A673 (cell line): Measurements from ENCODE around the gene SDC1. TPM values are rescaled to one million over a fixed set of nuclear protein-coding genes. Genes with fewer than 3 reads are reported as not detected.

Source experiments
- BruUV-seq: library from RNA; stranded (reverse); fragments of 400-500 nt; replicated peaks from 2 replicates; lab custom pipeline; 2021; lab: Mats Ljungman, UMichigan
- CTCF ChIA-PET: fragments of 300-600 bp; sonication (Branson Sonifier 250); formaldehyde crosslinking; loops from one replicate; lab custom pipeline; 2022; ENCODE audit warnings: antibody characterized with exemption; lab: Charles Lee
- POLR2A ChIA-PET: fragments of 300-600 bp; sonication (Branson Sonifier 250); formaldehyde crosslinking; loops from one replicate; lab custom pipeline; 2022; ENCODE audit warnings: antibody characterized with exemption; ENCODE audit not compliant: low non-redundant PET; lab: Charles Lee
- DNase-seq: peaks from one replicate; pipeline ENCODE4 v3.0.0-alpha.2; 2015; ENCODE audit warnings: low spot score
- H3K27ac ChIP-seq: fragments of 200-600 bp; sonication (generic); 2 replicates; pipeline ENCODE4 v1.5.1; 2016; ENCODE audit warnings: mixed run types, low read depth, mild to moderate bottlenecking, mixed read lengths, antibody characterized with exemption, low read length; ENCODE audit not compliant: poor library complexity, severe bottlenecking
- H3K27me3 ChIP-seq: fragments of 200-600 bp; sonication (generic); replicated peaks from 2 replicates; pipeline ENCODE4 v1.6.1; 2017; ENCODE audit warnings: mixed run types, low read depth, mild to moderate bottlenecking, mixed read lengths, antibody characterized with exemption, low read length; ENCODE audit not compliant: insufficient read depth, poor library complexity
- H3K36me3 ChIP-seq: fragments of 200-600 bp; sonication (generic); 2 replicates; pipeline ENCODE4 v1.6.1; 2016; ENCODE audit warnings: mixed run types, mild to moderate bottlenecking, mixed read lengths, antibody characterized with exemption, low read length; ENCODE audit not compliant: insufficient read depth, poor library complexity, severe bottlenecking
- H3K4me1 ChIP-seq: fragments of 200-600 bp; sonication (generic); 2 replicates; pipeline ENCODE4 v1.6.1; 2017; ENCODE audit warnings: mixed run types, mild to moderate bottlenecking, mixed read lengths, antibody characterized with exemption, low read length; ENCODE audit not compliant: insufficient read depth, poor library complexity, severe bottlenecking
- H3K4me3 ChIP-seq: fragments of 200-600 bp; sonication (generic); 2 replicates; pipeline ENCODE4 v1.5.1; 2016; ENCODE audit warnings: low read depth, mixed run types, mild to moderate bottlenecking, mixed read lengths, low read length; ENCODE audit not compliant: poor library complexity, severe bottlenecking
- H3K9me3 ChIP-seq: fragments of 200-600 bp; sonication (generic); 2 replicates; pipeline ENCODE4 v1.6.1; 2016; ENCODE audit warnings: mixed run types, low read depth, mild to moderate bottlenecking, mixed read lengths, antibody characterized with exemption, low read length; ENCODE audit not compliant: poor library complexity, severe bottlenecking
- EZH2 ChIP-seq: fragments of 200-600 bp; sonication (generic); IDR thresholded peaks from 2 replicates; pipeline ENCODE4 v1.6.1; 2017; ENCODE audit warnings: borderline replicate concordance, low read depth, mild to moderate bottlenecking, mixed read lengths, antibody characterized with exemption, low read length; ENCODE audit not compliant: poor library complexity, severe bottlenecking
- intact Hi-C: fragments of 100-400 bp; cut with micrococcal nuclease; formaldehyde crosslinking; loops from one replicate; pipeline ENCODE4 v1.10.0; 2022; ENCODE audit not compliant: unreplicated experiment
- total RNA-seq: library from RNA; stranded (reverse); gene quantifications from 2 replicates; pipeline ENCODE4 v1.2.3, GENCODE V29; 2021
- TF ChIP-seq, protein P1 (sequence below): fragments of 300-800, 200-600 bp; sonication (generic); conservative IDR thresholded peaks from 2 replicates; pipeline ENCODE4 v1.5.1; 2017; ENCODE audit warnings: low read depth, mild to moderate bottlenecking, antibody characterized with exemption, low read length, moderate library complexity, mixed read lengths

SDC1 gene
- total RNA-seq, 1 experiment from 2014 or later, result 1.4 TPM

DNA sequence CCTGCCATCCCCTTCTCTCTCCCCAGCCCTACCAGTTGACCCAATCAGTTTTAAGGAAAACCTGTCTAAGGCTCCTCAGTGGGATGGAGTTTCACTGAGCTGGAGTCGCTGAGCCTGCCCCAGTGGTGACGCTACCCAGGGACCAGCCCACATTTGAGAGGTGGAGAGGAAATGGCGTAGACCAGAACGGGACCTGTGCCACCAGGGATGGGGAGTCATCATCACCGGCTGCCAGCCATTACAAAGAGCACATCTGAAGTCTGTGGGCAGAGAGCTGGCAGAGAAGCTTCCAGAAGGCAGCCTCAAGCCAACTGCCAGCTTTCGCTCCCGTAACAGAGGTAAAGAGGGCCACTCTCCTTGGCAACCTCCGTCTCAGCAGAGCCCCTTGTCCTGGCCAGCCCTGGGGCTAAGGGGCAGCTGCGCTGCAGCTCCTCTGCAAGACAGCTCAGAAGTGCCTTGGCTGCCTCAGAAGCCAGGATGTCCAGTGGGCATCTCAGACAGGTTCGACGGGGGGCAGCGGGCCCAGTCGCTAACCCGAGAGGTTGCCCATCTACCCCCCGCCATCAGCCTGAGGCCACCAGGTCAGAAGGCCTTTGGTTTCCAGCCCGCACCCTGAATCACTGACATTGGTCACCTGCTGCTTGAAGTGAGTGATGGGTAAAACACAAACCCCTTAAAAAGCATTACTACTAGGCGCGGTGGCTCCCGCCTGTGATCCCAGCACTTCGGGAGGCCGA, 15.4 kb downstream of the SDC1 start:
- H3K36me3 ChIP-seq, result no peaks in the 10 kb centered on the region
- intact Hi-C loops, result no loop called here
- DNase-seq, result no peak
- TF ChIP-seq, protein P1, sequence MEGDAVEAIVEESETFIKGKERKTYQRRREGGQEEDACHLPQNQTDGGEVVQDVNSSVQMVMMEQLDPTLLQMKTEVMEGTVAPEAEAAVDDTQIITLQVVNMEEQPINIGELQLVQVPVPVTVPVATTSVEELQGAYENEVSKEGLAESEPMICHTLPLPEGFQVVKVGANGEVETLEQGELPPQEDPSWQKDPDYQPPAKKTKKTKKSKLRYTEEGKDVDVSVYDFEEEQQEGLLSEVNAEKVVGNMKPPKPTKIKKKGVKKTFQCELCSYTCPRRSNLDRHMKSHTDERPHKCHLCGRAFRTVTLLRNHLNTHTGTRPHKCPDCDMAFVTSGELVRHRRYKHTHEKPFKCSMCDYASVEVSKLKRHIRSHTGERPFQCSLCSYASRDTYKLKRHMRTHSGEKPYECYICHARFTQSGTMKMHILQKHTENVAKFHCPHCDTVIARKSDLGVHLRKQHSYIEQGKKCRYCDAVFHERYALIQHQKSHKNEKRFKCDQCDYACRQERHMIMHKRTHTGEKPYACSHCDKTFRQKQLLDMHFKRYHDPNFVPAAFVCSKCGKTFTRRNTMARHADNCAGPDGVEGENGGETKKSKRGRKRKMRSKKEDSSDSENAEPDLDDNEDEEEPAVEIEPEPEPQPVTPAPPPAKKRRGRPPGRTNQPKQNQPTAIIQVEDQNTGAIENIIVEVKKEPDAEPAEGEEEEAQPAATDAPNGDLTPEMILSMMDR, result no peak
- H3K4me3 ChIP-seq, result no peak overlapping the region
- no peak overlapping the region for H3K27ac ChIP-seq
- BruUV-seq, result no TSS peak
- ChIA-PET CTCF (interaction anchor here (0.7 kb wide), 1 partner anchor 223 kb away, joined by 4 read pairs; no protein-coding TSS in a partner anchor), POLR2A (no interaction called here)
- H3K9me3 ChIP-seq, result no peaks in the 10 kb centered on the region
- no peaks in the 10 kb centered on the region for H3K27me3 ChIP-seq
- peaks cover 22% of the 10 kb centered on the region for H3K4me1 ChIP-seq

DNA sequence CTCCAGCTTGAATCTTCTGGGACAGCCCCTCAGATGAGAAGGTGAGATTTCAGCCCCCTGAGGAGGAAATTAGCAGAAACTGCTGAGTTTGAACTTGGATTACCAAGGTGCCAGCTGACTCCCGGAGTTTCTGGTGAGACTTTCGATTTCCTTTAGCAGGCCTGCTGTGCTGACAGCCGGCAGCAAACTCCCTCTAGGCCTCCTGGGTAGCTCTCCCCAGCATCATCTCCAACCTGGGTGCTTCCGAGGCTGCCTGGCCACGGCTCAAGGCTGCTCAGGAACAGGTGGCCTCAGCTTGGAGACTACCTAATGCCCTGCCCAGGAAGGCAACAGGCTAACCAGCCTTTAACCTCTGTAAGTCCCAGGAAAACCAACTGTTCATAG, 16.5 kb downstream of the SDC1 start:
- POLR2A ChIA-PET, result no interaction called here
- Histone ChIP-seq H3K27ac (no peak overlapping the region), H3K4me3 (no peak overlapping the region), H3K27me3 (no peaks in the 10 kb centered on the region), H3K9me3 (no peaks in the 10 kb centered on the region), H3K36me3 (no peaks in the 10 kb centered on the region), H3K4me1 (peaks cover 15% of the 10 kb centered on the region)
- TF ChIP-seq, protein P1, result no peak
- TF ChIP-seq EZH2, result no peak
- no peak for DNase-seq
- intact Hi-C loops, result no loop called here
- CTCF ChIA-PET, result no interaction called here
- no TSS peak for BruUV-seq

DNA sequence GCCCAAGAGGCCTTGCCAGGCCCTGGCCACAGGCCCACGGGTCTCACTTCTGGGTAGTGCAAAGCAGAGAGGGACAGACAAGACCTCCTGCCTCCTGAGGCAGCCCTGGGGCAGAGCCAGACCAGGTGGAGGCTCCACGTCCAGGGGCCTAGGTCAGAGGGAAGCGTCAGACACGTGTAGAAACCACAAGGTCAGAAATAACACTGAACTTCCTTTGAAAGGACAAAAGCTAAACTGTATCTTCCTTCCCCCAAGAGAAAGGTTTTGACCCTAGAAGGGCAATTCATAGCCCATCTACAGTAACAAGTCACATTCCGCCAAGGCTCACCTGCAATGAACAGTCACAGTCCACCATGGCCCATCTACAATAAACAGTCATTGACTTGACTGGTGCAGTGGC, 17.9 kb downstream of the SDC1 start:
- intact Hi-C loops, result no loop called here
- ChIA-PET POLR2A (no interaction called here), CTCF (no interaction called here)
- no TSS peak for BruUV-seq
- Histone ChIP-seq H3K4me1 (peaks cover under 1% of the 10 kb centered on the region), H3K27ac (no peak overlapping the region), H3K36me3 (no peaks in the 10 kb centered on the region), H3K9me3 (no peaks in the 10 kb centered on the region), H3K4me3 (no peak overlapping the region), H3K27me3 (no peaks in the 10 kb centered on the region)
- DNase-seq, result no peak
- TF ChIP-seq EZH2, result no peak
- TF ChIP-seq, protein P1, result no peak
